Fibroblast of villous mesenchyme (primary cell): ENCODE results near the gene C1orf105. TPM values are rescaled to one million over a fixed set of nuclear protein-coding genes. Genes with fewer than 3 reads are reported as not detected.

Source experiments
- DNase-seq: peaks from one replicate; pipeline ENCODE4 v3.0.0-alpha.2; 2010; ENCODE audit warnings: low read depth
- H3K4me3 ChIP-seq: 2 replicates; pipeline ENCODE4 v1.5.1; 2011; ENCODE audit warnings: low read depth, mild to moderate bottlenecking, low read length
- total RNA-seq: library from RNA; depleted of rRNA; stranded (reverse); fragments of >200 nt; gene quantifications from 2 replicates; pipeline ENCODE4 v1.2.3, GENCODE V29; 2012
- TF ChIP-seq, protein P1 (sequence below): IDR thresholded peaks from 2 replicates; pipeline ENCODE4 v1.5.1; 2012; ENCODE audit warnings: low read depth, mild to moderate bottlenecking, low read length; ENCODE audit not compliant: insufficient read depth

C1orf105 gene
- total RNA-seq, 1 donor: not detected

DNA sequence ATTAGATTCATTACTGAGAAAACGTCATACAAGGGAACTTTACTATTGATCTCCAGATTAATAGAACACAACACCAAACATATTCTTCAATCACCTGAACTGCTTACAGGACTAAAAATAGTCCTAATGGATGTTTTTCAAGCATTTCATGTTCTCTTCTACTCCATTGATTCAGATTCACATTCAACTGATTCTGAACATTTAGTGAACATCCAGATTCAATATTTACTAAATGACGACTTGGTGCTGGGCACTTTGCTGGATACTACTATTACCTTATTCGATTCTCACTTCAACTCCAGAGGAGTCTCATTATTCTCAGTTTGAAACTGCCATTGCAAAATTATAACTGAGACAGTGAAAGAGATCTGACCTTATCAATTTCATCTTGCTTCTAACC lies 93.6 kb downstream of the C1orf105 start:
- TF ChIP-seq, protein P1, sequence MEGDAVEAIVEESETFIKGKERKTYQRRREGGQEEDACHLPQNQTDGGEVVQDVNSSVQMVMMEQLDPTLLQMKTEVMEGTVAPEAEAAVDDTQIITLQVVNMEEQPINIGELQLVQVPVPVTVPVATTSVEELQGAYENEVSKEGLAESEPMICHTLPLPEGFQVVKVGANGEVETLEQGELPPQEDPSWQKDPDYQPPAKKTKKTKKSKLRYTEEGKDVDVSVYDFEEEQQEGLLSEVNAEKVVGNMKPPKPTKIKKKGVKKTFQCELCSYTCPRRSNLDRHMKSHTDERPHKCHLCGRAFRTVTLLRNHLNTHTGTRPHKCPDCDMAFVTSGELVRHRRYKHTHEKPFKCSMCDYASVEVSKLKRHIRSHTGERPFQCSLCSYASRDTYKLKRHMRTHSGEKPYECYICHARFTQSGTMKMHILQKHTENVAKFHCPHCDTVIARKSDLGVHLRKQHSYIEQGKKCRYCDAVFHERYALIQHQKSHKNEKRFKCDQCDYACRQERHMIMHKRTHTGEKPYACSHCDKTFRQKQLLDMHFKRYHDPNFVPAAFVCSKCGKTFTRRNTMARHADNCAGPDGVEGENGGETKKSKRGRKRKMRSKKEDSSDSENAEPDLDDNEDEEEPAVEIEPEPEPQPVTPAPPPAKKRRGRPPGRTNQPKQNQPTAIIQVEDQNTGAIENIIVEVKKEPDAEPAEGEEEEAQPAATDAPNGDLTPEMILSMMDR: no peak
- no peak overlapping the region for H3K4me3 ChIP-seq
- no peak for DNase-seq

DNA sequence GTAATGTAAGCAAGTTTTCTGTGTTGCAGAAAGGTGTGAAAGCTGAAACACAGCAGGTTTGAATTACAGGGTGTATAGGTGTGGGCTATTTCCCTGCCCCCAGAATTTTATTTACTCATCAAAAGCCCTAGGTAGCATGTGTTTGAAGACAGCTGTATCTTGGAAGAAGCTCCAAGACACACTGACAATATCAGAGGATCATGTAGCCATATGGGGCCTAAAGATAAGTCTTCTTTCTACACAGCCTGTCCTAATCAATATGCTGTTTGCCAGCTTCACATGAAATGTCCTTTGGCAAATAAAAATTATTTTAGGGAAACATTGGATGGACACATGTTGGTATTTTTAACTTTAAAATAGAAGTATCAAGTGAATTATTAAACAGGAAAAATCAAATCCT lies 95.0 kb downstream of the C1orf105 start:
- no peak overlapping the region for H3K4me3 ChIP-seq
- no peak for DNase-seq
- TF ChIP-seq, protein P1: no peak

- no peak overlapping the region for H3K4me3 ChIP-seq
- DNase-seq: no peak
- TF ChIP-seq, protein P1: no peak
These were observed 95.4 kb downstream of the C1orf105 start for GRCh38 chr1:172515927-172516326.

- DNase-seq: no peak
- TF ChIP-seq, protein P1: no peak
- no peak overlapping the region for H3K4me3 ChIP-seq
These were observed 96.6 kb downstream of the C1orf105 start for GRCh38 chr1:172517081-172517480.

GRCh38 chr1:172517545-172517944 lies 97.1 kb downstream of the C1orf105 start:
- TF ChIP-seq, protein P1: no peak
- no peak for DNase-seq
- no peak overlapping the region for H3K4me3 ChIP-seq

Other genes with a start within 250 kb of the C1orf105 start
- gene PIGC, start 23.4 kb downstream of the C1orf105 start, total RNA-seq: 16.4 and 18.4 TPM in 2 replicates
- 38.7 and 56.1 TPM in 2 replicates for gene SUCO, start 112.5 kb downstream of the C1orf105 start, total RNA-seq
- not detected in 2 replicates for gene FASLG, start 238.4 kb downstream of the C1orf105 start, total RNA-seq